Heart right ventricle (tissue), 16 donors: ENCODE measurements around the gene EIF4B. TPM values are rescaled to one million over a fixed set of nuclear protein-coding genes. Genes with fewer than 3 reads are reported as not detected.

ENCODE experiments used
- ATAC-seq, 8 donors: fragments of 200-7000 bp; cut with Tn5 transposase; one replicate each; pipeline ENCODE4 v1.9.1; 2020; ENCODE audit warnings: mild to moderate bottlenecking in 8 of 8, moderate library complexity in 8 of 8, moderate number of reproducible peaks in 1 of 8
- DNase-seq, 2 donors: peaks; one replicate each; pipeline ENCODE4 v3.0.0-alpha.2; 2020
- H3K27ac ChIP-seq, 10 donors: fragments of 200-600 bp; sonication (generic) in 2 of 10; one replicate each; pipeline versions ENCODE4 v1.5.0 to v1.8.0; 2020 to 2022; ENCODE audit warnings: mild to moderate bottlenecking in 3 of 10
- H3K27me3 ChIP-seq, 7 donors: fragments of 200-600 bp; one replicate each; pipeline ENCODE4 v1.8.0; 2021 to 2022; ENCODE audit warnings: mild to moderate bottlenecking in 2 of 7
- H3K36me3 ChIP-seq, 9 donors: fragments of 200-600 bp; sonication (generic) in 1 of 9; one replicate each; pipeline versions ENCODE4 v1.5.0 to v1.8.0; 2020 to 2022; ENCODE audit warnings: mild to moderate bottlenecking in 2 of 9
- H3K4me1 ChIP-seq, 9 donors: fragments of 200-600 bp; sonication (generic) in 1 of 9; one replicate each; pipeline versions ENCODE4 v1.5.0 to v1.8.0; 2020 to 2022; ENCODE audit warnings: mild to moderate bottlenecking in 4 of 9
- H3K4me3 ChIP-seq, 10 donors: fragments of 200-600 bp; sonication (generic) in 2 of 10; one replicate each; pipeline versions ENCODE4 v1.5.0 to v1.8.0; 2020 to 2022; ENCODE audit warnings: mild to moderate bottlenecking in 7 of 10, moderate library complexity in 2 of 10
- H3K9me3 ChIP-seq, 11 donors: fragments of 200-600 bp in 10 of 11; sonication (generic) in 2 of 11; one replicate each; pipeline versions ENCODE4 v1.5.0 to v1.8.0; 2013 to 2022; ENCODE audit warnings: mild to moderate bottlenecking in 2 of 11, control low read depth in 1 of 11, moderate library complexity in 1 of 11
- WGBS, 2 donors: extraction: QIAGEN DNeasy Blood & Tissue Kit; methylation state at CpG; one replicate each; pipeline ENCODE4 v1.1.7; 2013; ENCODE audit warnings: inconsistent platforms in 1 of 2; 5-methylcytosine and 5-hydroxymethylcytosine counted together
- intact Hi-C, 10 donors: fragments of 100-400 bp; cut with DNase I; formaldehyde crosslinking; loops; one replicate each; pipeline versions ENCODE4 v1.11.1 to v1.14.2; 2022
- microRNA-seq, 2 donors: library from miRNA; unstranded; fragments of <30 nt; microRNA quantifications; one replicate each; pipeline ENCODE4 v1.2.0, GENCODE V29; 2021
- polyA plus RNA-seq, 2 donors: library from polyadenylated mRNA; stranded (reverse); fragments of 200-250 nt; gene quantifications; one replicate each; pipeline ENCODE4 v1.2.3, GENCODE V29; 2013
- total RNA-seq, 10 donors: library from RNA; stranded (reverse); fragmentation: NEBNext Ultra II Directional in 3 of 10; extraction: Animal tissue kit (Norgen Biotek cat#: 25700) in 3 of 10; gene quantifications; one replicate each; pipeline versions ENCODE4 v1.2.1 to v1.2.4, GENCODE V29; 2021 to 2023
- TF ChIP-seq, protein P1 (sequence below), 9 donors: fragments of 200-600 bp; sonication (generic) in 2 of 9; IDR thresholded peaks; one replicate each; pipeline versions ENCODE4 v1.5.0 to v1.8.0; 2021 to 2022; ENCODE audit warnings: antibody characterized with exemption in 9 of 9, mild to moderate bottlenecking in 5 of 9, moderate library complexity in 1 of 9
- donor health status: Arrhythmogenic right ventricular cardiomyopathy.
- donor health status: ischemic (EF 13 %, LVEDD 7.1; RV severe dilation, severe dysfunction).
- donor health status: healthy with polysubstance abuse.
- donor health status: DM: no; HTN: yes; CAD: no.
- donor health status: DM: no; HTN: no; CAD: no.
- donor health status: ischemic (EF 25% LVEDD 6.9; RV normal size, moderate dysfunction).
- donor health status: ischemic (EF 25% LVEDD 5.7; RV mildly dilated, moderate dysfunction).
- donor health status: healthy.
- donor health status: DM: yes; HTN: yes; CAD: no.
- donor health status: Ischemic cardiomyopathy.
- donor health status: ischemic (EF 35%, LVEDD 5.7; RV mildly dilated, moderate dysfunction).
- donor health status: nonischemic (EF 11% LVEDD 7.7; RV severe dilation, severe dysfunction).
- donor health status: DM: yes; HTN: yes; CAD: no.
- donor health status: PGD.
- donor health status: ischemic (EF 29% LVEDD 5.4; RV normal size, mild dysfunction).
- donor health status: nonischemic (EF 23%, LVEDD 6.1; RV moderate dilation, normal function).

The EIF4B gene
- total and polyA plus RNA-seq, 12 donors = 53.2 to 477 (median 423) TPM

DNA sequence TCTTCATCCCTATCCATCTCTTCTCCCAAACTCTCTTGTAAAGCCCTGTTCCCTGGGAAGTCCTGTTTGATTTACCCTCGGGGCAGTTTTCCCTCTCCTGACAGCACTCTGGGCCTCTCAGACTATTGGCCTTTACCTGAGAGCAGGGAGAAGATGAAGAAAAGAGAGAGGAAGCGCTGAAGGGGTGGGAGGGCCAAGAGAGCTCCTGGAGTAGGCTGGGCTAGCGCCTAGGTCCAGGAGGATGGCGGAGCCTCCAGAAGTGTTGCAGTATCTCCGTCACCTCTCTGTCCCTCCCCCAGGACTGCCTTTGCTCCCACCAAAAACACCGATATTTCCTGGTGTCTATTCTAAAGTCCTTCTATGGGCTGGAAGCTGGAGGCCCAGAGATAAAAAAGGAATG, 85.5 kb downstream of the EIF4B start:
- Histone ChIP-seq H3K9me3 (no peaks in the 10 kb centered on the region), H3K4me1 (peaks cover 2 to 19% (median 12%) of the 10 kb centered on the region in 9 donors), H3K27me3 (no peaks in the 10 kb centered on the region), H3K4me3 (no peak overlapping the region), H3K27ac (no peak overlapping the region), H3K36me3 (no peaks in the 10 kb centered on the region)
- DNase-seq = no peak
- no peak for ATAC-seq
- TF ChIP-seq, protein P1, sequence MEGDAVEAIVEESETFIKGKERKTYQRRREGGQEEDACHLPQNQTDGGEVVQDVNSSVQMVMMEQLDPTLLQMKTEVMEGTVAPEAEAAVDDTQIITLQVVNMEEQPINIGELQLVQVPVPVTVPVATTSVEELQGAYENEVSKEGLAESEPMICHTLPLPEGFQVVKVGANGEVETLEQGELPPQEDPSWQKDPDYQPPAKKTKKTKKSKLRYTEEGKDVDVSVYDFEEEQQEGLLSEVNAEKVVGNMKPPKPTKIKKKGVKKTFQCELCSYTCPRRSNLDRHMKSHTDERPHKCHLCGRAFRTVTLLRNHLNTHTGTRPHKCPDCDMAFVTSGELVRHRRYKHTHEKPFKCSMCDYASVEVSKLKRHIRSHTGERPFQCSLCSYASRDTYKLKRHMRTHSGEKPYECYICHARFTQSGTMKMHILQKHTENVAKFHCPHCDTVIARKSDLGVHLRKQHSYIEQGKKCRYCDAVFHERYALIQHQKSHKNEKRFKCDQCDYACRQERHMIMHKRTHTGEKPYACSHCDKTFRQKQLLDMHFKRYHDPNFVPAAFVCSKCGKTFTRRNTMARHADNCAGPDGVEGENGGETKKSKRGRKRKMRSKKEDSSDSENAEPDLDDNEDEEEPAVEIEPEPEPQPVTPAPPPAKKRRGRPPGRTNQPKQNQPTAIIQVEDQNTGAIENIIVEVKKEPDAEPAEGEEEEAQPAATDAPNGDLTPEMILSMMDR (IDR thresholded peaks at IDR 0.05) = no peak
- WGBS, 2 donors = 82 to 86% methylated on average over 6 of the region's 6 CpGs
- intact Hi-C loops = no loop called here

Small RNAs within 50 kb of the gene (microRNA-seq; reads per million reads assigned to microRNA genes)
- 0.51 to 1.2 reads per million in 2 donors for gene MIR6757

Other genes with a start within 250 kb of the EIF4B start
- gene KRT76, start 229.1 kb upstream of the EIF4B start, total RNA-seq = not detected
- gene KRT76, start 229.1 kb upstream of the EIF4B start, polyA plus RNA-seq = not detected
- not detected for gene KRT3, start 210.3 kb upstream of the EIF4B start, total RNA-seq
- gene KRT3, start 210.3 kb upstream of the EIF4B start, polyA plus RNA-seq = not detected
- not detected for gene KRT4, start 192.3 kb upstream of the EIF4B start, total RNA-seq
- gene KRT4, start 192.3 kb upstream of the EIF4B start, polyA plus RNA-seq = 1 to 10 TPM in 1 of 2 donors, not detected in 1; 2.5 TPM
- gene KRT79, start 172.1 kb upstream of the EIF4B start, total RNA-seq = not detected
- gene KRT79, start 172.1 kb upstream of the EIF4B start, polyA plus RNA-seq = under 1 TPM in 1 of 2 donors, not detected in 1; 0.30 TPM
- not detected for gene KRT78, start 157.5 kb upstream of the EIF4B start, total RNA-seq
- under 1 TPM in 1 of 2 donors, not detected in 1; 0.07 TPM for gene KRT78, start 157.5 kb upstream of the EIF4B start, polyA plus RNA-seq
- 100 to 1,000 TPM in 6 of 10 donors, 10 to 100 TPM in 4; 52.1 to 150 (median 109) TPM for gene KRT8, start 101.4 kb upstream of the EIF4B start, total RNA-seq
- gene KRT8, start 101.4 kb upstream of the EIF4B start, polyA plus RNA-seq = 100 to 1,000 TPM; 153 to 161 TPM
- gene KRT18, start 57.3 kb upstream of the EIF4B start, total RNA-seq = 10 to 100 TPM in 1 of 10 donors, 1 to 10 TPM in 9; 2.8 to 20.9 (median 6.4) TPM
- 10 to 100 TPM in 1 of 2 donors, 1 to 10 TPM in 1; 7.8 to 13.1 TPM for gene KRT18, start 57.3 kb upstream of the EIF4B start, polyA plus RNA-seq
- gene TNS2, start 43.6 kb downstream of the EIF4B start, total RNA-seq = 100 to 1,000 TPM in 3 of 10 donors, 10 to 100 TPM in 7; 60.6 to 139 (median 77.1) TPM
- 100 to 1,000 TPM in 1 of 2 donors, 10 to 100 TPM in 1; 68.1 to 364 TPM for gene TNS2, start 43.6 kb downstream of the EIF4B start, polyA plus RNA-seq
- 10 to 100 TPM; 40.9 to 63.0 (median 47.4) TPM for gene SPRYD3, start 72.9 kb downstream of the EIF4B start, total RNA-seq
- 10 to 100 TPM; 20.5 to 63.9 TPM for gene SPRYD3, start 72.9 kb downstream of the EIF4B start, polyA plus RNA-seq
- 10 to 100 TPM; 27.0 to 75.6 (median 37.7) TPM for gene IGFBP6, start 91.2 kb downstream of the EIF4B start, total RNA-seq
- gene IGFBP6, start 91.2 kb downstream of the EIF4B start, polyA plus RNA-seq = 100 to 1,000 TPM in 1 of 2 donors, 10 to 100 TPM in 1; 61.5 to 182 TPM
- gene SOAT2, start 97.0 kb downstream of the EIF4B start, total RNA-seq = not detected
- gene SOAT2, start 97.0 kb downstream of the EIF4B start, polyA plus RNA-seq = under 1 TPM in 1 of 2 donors, not detected in 1; 0.03 TPM
- 10 to 100 TPM; 13.8 to 28.9 (median 20.4) TPM for gene ZNF740, start 174.3 kb downstream of the EIF4B start, total RNA-seq
- 1 to 10 TPM; 2.7 to 8.2 TPM for gene ZNF740, start 174.3 kb downstream of the EIF4B start, polyA plus RNA-seq
- 10 to 100 TPM in 3 of 10 donors, 1 to 10 TPM in 7; 8.3 to 15.1 (median 9.5) TPM for gene CSAD, start 174.5 kb downstream of the EIF4B start, total RNA-seq
- 10 to 100 TPM in 1 of 2 donors, 1 to 10 TPM in 1; 8.0 to 76.4 TPM for gene CSAD, start 174.5 kb downstream of the EIF4B start, polyA plus RNA-seq
- 1 to 10 TPM in 7 of 10 donors, under 1 TPM in 3; 0.56 to 8.4 (median 1.1) TPM for gene ITGB7, start 200.8 kb downstream of the EIF4B start, total RNA-seq
- gene ITGB7, start 200.8 kb downstream of the EIF4B start, polyA plus RNA-seq = under 1 TPM; 0.55 to 0.73 TPM
- gene RARG, start 225.8 kb downstream of the EIF4B start, total RNA-seq = 10 to 100 TPM in 8 of 10 donors, 1 to 10 TPM in 2; 7.0 to 21.7 (median 13.9) TPM
- 10 to 100 TPM in 1 of 2 donors, 1 to 10 TPM in 1; 7.8 to 11.7 TPM for gene RARG, start 225.8 kb downstream of the EIF4B start, polyA plus RNA-seq